Sigmoid colon (tissue), 7 donors: Measurements from ENCODE around the gene F2RL1. TPM values are rescaled to one million over a fixed set of nuclear protein-coding genes. Genes with fewer than 3 reads are reported as not detected.
"Not testable (repeated sequence)": the region's sequence is repeated elsewhere in the genome, so short reads cannot be mapped to it uniquely, and the experiment has no call there.

Experiments
- DNase-seq: peaks from one replicate; pipeline ENCODE4 v3.0.0-alpha.2; 2019
- H3K27ac ChIP-seq, 4 donors: fragments of 200-600 bp; sonication (generic); one replicate each; pipeline ENCODE4 v1.5.1; 2016 to 2019; ENCODE audit warnings: mild to moderate bottlenecking in 1 of 4
- H3K27me3 ChIP-seq, 3 donors: fragments of 200-600 bp; sonication (generic); one replicate each; pipeline ENCODE4 v1.5.1; 2019; ENCODE audit warnings: mild to moderate bottlenecking in 1 of 3
- H3K36me3 ChIP-seq, 4 donors: fragments of 200-600 bp; sonication (generic); one replicate each; pipeline ENCODE4 v1.5.1; 2016 to 2019
- H3K4me1 ChIP-seq, 4 donors: fragments of 200-600 bp; sonication (generic); one replicate each; pipeline ENCODE4 v1.5.1; 2017 to 2019
- H3K4me3 ChIP-seq, 4 donors: fragments of 200-600 bp; sonication (generic); one replicate each; pipeline ENCODE4 v1.5.1; 2017 to 2019; ENCODE audit warnings: mild to moderate bottlenecking in 2 of 4, moderate library complexity in 1 of 4
- H3K9me3 ChIP-seq, 4 donors: fragments of 200-600 bp in 3 of 4; sonication (generic) in 3 of 4; one replicate each; pipeline versions ENCODE4 v1.5.1 to v1.6.1; 2013 to 2019
- CTCF ChIP-seq, 4 experiments: fragments of 450-650 bp in 3 of 4; fragments of 200-600 bp in 1 of 4; IDR thresholded peaks; one replicate each; pipeline ENCODE4 v1.5.1; 2016 to 2019; ENCODE audit warnings: antibody characterized with exemption in 4 of 4, mild to moderate bottlenecking in 3 of 4, moderate library complexity in 2 of 4
- EP300 ChIP-seq, 4 donors: sonication (generic); formaldehyde crosslinking; IDR thresholded peaks; one replicate each; pipeline ENCODE4 v1.6.1; 2017; ENCODE audit warnings: antibody characterized with exemption in 4 of 4
- POLR2A ChIP-seq, 2 donors: fragments of 450-650 bp; IDR thresholded peaks; one replicate each; pipeline ENCODE4 v1.6.1; 2016; ENCODE audit warnings: antibody characterized with exemption in 2 of 2, mild to moderate bottlenecking in 2 of 2, moderate library complexity in 2 of 2
- POLR2AphosphoS5 ChIP-seq, 4 donors: sonication (generic); formaldehyde crosslinking; IDR thresholded peaks; one replicate each; pipeline ENCODE4 v1.6.1; 2017; ENCODE audit warnings: antibody characterized with exemption in 4 of 4
- WGBS, 2 donors: extraction: QIAGEN DNeasy Blood & Tissue Kit; methylation state at CpG; one replicate each; pipeline ENCODE4 v1.1.7; 2013; 5-methylcytosine and 5-hydroxymethylcytosine counted together
- intact Hi-C: fragments of 100-400 bp; cut with DNase I; formaldehyde crosslinking; loops from one replicate; pipeline ENCODE4 v1.15.1; 2023
- polyA plus RNA-seq, 3 donors: library from polyadenylated mRNA; stranded (reverse); fragments of 200-250 nt; gene quantifications; one replicate each; pipeline ENCODE4 v1.2.3, GENCODE V29; 2013
- total RNA-seq, 4 donors: library from RNA; depleted of rRNA; stranded (reverse); fragments of >200 nt; gene quantifications; one replicate each; pipeline ENCODE4 v1.1.0, GENCODE V29; 2016
- donor health status: healthy with polysubstance abuse.
- donor health status: Bipolar disorder and iron deficiency.
- donor health status: healthy.

Gene F2RL1
- under 1 TPM; 0.16 to 0.55 (median 0.31) TPM for total RNA-seq
- polyA plus RNA-seq = 10 to 100 TPM; 15.0 to 51.7 (median 24.5) TPM

- Histone ChIP-seq H3K4me3 (peak within 1 kb of the TSS; percentile 14 to 47 (median 40)), H3K27me3 (peaks cover 0 to 50% (median 21%) of the 10 kb centered on the region in 3 donors), H3K36me3 (no peaks in the 10 kb centered on the region), H3K4me1 (peaks cover 0 to 16% (median 7%) of the 10 kb centered on the region in 4 donors), H3K27ac (peak within 1 kb of the TSS in 1 of 4 donors; percentile 56), H3K9me3 (no peaks in the 10 kb centered on the region)
- DNase-seq = no peak
- peak in 1 of 4 donors; percentile 68 for TF ChIP-seq POLR2AphosphoS5 (IDR thresholded peaks at IDR 0.05)
- TF ChIP-seq CTCF (IDR thresholded peaks at IDR 0.05) = no peak
- TF ChIP-seq POLR2A (IDR thresholded peaks at IDR 0.05) = peak in 1 of 2 donors; percentile 75
- WGBS, 2 donors = 1% methylated on average over 72 of the region's 72 CpGs
- intact Hi-C loops = no loop called here
Measured at GRCh38 chr5:76818844-76819831, at the start of gene F2RL1. Gene F2RL1 (plus strand): TSS chr5:76819030. CDS start chr5:76819183, 153 bp downstream.

GRCh38 chr5:76771041-76771440, 47.8 kb upstream of the F2RL1 start:
- H3K27ac ChIP-seq, DNase-seq, H3K4me3 ChIP-seq, H3K36me3 ChIP-seq, H3K9me3 ChIP-seq, H3K4me1 ChIP-seq, intact Hi-C loops, H3K27me3 ChIP-seq: not testable (repeated sequence)
- 95% methylated on average over 14 of the region's 14 CpGs for WGBS, 2 donors

GRCh38 chr5:76771705-76772405, 47.0 kb upstream of the F2RL1 start:
- TF ChIP-seq CTCF (IDR thresholded peaks at IDR 0.05) (no peak), POLR2AphosphoS5 (IDR thresholded peaks at IDR 0.05) (no peak), EP300 (IDR thresholded peaks at IDR 0.05) (no peak), POLR2A (IDR thresholded peaks at IDR 0.05) (no peak)
- Histone ChIP-seq H3K4me3 (no peak overlapping the region), H3K36me3 (no peaks in the 10 kb centered on the region), H3K27ac (no peak overlapping the region), H3K27me3 (no peaks in the 10 kb centered on the region), H3K9me3 (no peaks in the 10 kb centered on the region), H3K4me1 (no peaks in the 10 kb centered on the region)
- WGBS, 2 donors = 56 to 57% methylated on average over 3 of the region's 3 CpGs
- intact Hi-C loops = no loop called here
- DNase-seq = no peak

GRCh38 chr5:76775921-76776320, 42.9 kb upstream of the F2RL1 start:
- no peaks in the 10 kb centered on the region for H3K4me1 ChIP-seq
- no peak for TF ChIP-seq EP300 (IDR thresholded peaks at IDR 0.05)
- TF ChIP-seq POLR2A (IDR thresholded peaks at IDR 0.05) = no peak
- TF ChIP-seq CTCF (IDR thresholded peaks at IDR 0.05) = no peak
- TF ChIP-seq POLR2AphosphoS5 (IDR thresholded peaks at IDR 0.05) = no peak
- no peaks in the 10 kb centered on the region for H3K9me3 ChIP-seq
- DNase-seq = no peak
- intact Hi-C loops = loop anchor here (2.0 kb wide), 1 partner anchor 175 kb away; no protein-coding TSS in a partner anchor
- H3K4me3 ChIP-seq = no peak overlapping the region
- no peaks in the 10 kb centered on the region for H3K36me3 ChIP-seq
- WGBS, 2 donors = 84 to 85% methylated on average over 5 of the region's 5 CpGs
- no peak overlapping the region for H3K27ac ChIP-seq
- no peaks in the 10 kb centered on the region for H3K27me3 ChIP-seq

- no peaks in the 10 kb centered on the region for H3K9me3 ChIP-seq
- intact Hi-C loops = no loop called here
- no peaks in the 10 kb centered on the region for H3K4me1 ChIP-seq
- TF ChIP-seq POLR2A (IDR thresholded peaks at IDR 0.05) = no peak
- no peak for TF ChIP-seq CTCF (IDR thresholded peaks at IDR 0.05)
- no peak for TF ChIP-seq POLR2AphosphoS5 (IDR thresholded peaks at IDR 0.05)
- TF ChIP-seq EP300 (IDR thresholded peaks at IDR 0.05) = no peak
- no peak overlapping the region for H3K4me3 ChIP-seq
- no peak overlapping the region for H3K27ac ChIP-seq
- WGBS, 2 donors = 85 to 90% methylated on average over 2 of the region's 2 CpGs
- H3K36me3 ChIP-seq = no peaks in the 10 kb centered on the region
- DNase-seq = no peak
- H3K27me3 ChIP-seq = no peaks in the 10 kb centered on the region
Measured at GRCh38 chr5:76776391-76776790, 42.4 kb upstream of the F2RL1 start.

GRCh38 chr5:76780616-76781015, 38.2 kb upstream of the F2RL1 start:
- 96 to 97% methylated on average over 4 of the region's 4 CpGs for WGBS, 2 donors
- H3K4me1 ChIP-seq, DNase-seq: not testable (repeated sequence)

More at GRCh38 chr5:76780616-76781015, 38.2 kb upstream of the F2RL1 start:
- intact Hi-C loops, H3K4me3 ChIP-seq, H3K9me3 ChIP-seq, H3K27me3 ChIP-seq, H3K27ac ChIP-seq, H3K36me3 ChIP-seq: not testable (repeated sequence)
